ENCODE measurements around the gene SLC38A10. TPM values are rescaled to one million over a fixed set of nuclear protein-coding genes. Genes with fewer than 3 reads are reported as not detected.

The SLC38A10 gene
- total RNA-seq, 2 donors from 2014 or later = 46.2 to 63.4 TPM

DNA sequence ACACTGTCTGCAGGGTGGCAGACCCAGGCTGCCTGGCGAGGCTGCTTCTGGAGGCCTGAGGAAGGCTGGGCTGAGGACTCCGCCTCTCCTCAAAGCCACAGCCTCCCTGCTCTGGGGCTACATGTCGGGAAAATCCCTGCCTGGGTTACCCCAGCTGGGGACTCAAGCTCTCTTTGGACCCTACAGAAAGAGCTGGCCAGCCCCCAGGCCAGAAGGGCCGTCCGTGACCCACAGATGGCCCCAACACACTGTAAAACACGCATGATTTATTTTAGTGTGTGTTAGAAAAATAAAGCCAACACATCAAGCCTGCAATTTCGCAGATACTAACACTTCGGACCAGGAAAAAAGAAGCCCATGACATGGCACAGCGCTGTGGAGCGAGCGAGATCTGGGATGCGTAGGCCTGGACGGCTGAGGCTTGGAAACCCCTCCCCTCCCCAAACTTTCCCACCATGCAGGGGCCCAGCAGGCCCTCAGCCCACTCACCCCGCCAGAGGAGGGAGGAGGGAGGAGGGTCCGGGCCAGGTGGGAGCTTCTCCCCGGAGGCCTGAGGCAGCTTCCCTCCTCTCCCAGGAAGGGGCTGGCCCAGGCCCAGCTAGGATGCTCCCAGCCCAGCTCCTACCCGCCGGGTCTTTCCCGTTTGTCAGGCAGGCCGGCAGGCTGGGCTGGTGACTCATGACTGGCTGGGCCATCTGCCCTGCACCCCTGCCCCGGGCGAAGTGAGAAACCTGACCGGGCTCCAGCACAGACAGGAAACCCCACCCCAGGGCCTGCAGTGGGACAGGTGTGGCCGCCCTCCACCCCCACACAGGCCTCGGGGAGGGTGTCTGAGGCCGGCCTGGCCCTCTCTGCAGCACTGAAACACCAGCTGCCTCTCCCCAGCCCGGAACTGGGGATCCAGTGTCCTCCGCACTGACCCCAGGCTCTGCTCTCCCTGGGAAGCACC, 34.1 kb upstream of the SLC38A10 start:
- peak; percentile 94 for DNase-seq (ENCODE audit: low spot score)
- H3K4me1 ChIP-seq = peaks cover 0 to 42% of the 10 kb centered on the region in 2 donors
- TF ChIP-seq, protein P1, sequence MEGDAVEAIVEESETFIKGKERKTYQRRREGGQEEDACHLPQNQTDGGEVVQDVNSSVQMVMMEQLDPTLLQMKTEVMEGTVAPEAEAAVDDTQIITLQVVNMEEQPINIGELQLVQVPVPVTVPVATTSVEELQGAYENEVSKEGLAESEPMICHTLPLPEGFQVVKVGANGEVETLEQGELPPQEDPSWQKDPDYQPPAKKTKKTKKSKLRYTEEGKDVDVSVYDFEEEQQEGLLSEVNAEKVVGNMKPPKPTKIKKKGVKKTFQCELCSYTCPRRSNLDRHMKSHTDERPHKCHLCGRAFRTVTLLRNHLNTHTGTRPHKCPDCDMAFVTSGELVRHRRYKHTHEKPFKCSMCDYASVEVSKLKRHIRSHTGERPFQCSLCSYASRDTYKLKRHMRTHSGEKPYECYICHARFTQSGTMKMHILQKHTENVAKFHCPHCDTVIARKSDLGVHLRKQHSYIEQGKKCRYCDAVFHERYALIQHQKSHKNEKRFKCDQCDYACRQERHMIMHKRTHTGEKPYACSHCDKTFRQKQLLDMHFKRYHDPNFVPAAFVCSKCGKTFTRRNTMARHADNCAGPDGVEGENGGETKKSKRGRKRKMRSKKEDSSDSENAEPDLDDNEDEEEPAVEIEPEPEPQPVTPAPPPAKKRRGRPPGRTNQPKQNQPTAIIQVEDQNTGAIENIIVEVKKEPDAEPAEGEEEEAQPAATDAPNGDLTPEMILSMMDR (IDR thresholded peaks at IDR 0.05) = no peak
- H3K36me3 ChIP-seq = no peaks in the 10 kb centered on the region
- no peaks in the 10 kb centered on the region for H3K9me3 ChIP-seq
- no peaks in the 10 kb centered on the region for H3K27me3 ChIP-seq
- no peak overlapping the region for H3K4me3 ChIP-seq
- H3K27ac ChIP-seq = peak overlapping the region; percentile 68 to 78

DNA sequence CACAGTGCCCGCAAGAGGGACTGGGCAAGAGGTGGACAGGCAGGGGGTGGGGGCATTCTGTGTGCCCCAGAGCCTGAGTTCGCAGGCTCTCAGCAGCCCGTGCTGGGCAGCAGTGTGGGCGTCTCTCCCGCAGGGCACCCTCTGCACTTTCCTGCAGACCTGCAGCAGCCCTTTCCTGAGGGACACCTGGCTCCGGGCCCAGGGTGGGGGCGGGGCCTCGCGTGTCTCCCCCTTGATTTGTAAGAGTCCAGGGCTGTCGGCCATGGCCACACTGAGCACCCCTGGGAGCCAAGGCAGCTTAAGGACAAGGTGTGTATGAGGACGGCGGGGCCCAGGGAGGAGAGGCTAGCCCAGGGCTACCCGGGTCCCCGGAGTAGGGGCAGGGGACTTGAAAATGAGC, 33.4 kb upstream of the SLC38A10 start:
- no peaks in the 10 kb centered on the region for H3K36me3 ChIP-seq
- peak overlapping the region; percentile 68 to 78 for H3K27ac ChIP-seq
- H3K4me3 ChIP-seq = no peak overlapping the region
- TF ChIP-seq, protein P1 (IDR thresholded peaks at IDR 0.05) = no peak
- no peaks in the 10 kb centered on the region for H3K27me3 ChIP-seq
- no peak for DNase-seq (ENCODE audit: low spot score)
- no peaks in the 10 kb centered on the region for H3K9me3 ChIP-seq
- peaks cover 0 to 42% of the 10 kb centered on the region in 2 donors for H3K4me1 ChIP-seq

DNA sequence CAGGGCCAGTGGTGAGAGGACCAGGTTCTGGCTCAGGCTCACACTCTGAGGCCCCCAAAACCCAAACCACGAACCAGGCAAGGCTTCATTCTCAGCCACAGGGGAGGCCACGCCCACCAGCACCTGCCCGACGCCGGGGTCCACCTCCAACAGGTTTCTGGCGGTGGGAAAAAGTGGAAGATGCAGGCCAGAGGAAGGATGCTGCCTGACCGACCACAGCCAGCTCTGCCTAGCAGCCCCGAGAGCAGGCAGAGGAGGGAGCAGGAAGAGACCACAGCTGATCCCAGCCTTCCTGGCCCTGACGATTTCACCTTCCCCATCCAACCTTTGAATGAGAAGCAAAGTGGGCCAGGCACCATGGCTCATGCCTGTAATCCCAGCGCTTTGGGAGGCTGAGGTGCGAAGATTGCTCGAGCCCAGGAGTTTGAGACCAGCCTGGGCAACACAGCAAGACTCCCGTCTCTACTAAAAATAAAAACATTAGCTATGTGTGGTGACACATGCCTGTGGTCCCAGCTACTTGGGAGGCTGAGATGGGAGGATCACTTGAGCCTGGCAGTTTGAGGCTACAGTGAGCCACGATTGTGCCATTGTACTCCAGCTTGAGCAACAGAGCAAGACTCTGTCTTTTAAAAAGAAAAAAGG, 30.7 kb upstream of the SLC38A10 start:
- no peak for DNase-seq (ENCODE audit: low spot score)
- H3K4me1 ChIP-seq = peaks cover 0 to 42% of the 10 kb centered on the region in 2 donors
- H3K36me3 ChIP-seq = no peaks in the 10 kb centered on the region
- no peaks in the 10 kb centered on the region for H3K27me3 ChIP-seq
- no peak overlapping the region for H3K4me3 ChIP-seq
- peak overlapping the region in 1 of 2 donors; percentile 78 for H3K27ac ChIP-seq
- no peaks in the 10 kb centered on the region for H3K9me3 ChIP-seq
- TF ChIP-seq, protein P1 (IDR thresholded peaks at IDR 0.05) = no peak

DNA sequence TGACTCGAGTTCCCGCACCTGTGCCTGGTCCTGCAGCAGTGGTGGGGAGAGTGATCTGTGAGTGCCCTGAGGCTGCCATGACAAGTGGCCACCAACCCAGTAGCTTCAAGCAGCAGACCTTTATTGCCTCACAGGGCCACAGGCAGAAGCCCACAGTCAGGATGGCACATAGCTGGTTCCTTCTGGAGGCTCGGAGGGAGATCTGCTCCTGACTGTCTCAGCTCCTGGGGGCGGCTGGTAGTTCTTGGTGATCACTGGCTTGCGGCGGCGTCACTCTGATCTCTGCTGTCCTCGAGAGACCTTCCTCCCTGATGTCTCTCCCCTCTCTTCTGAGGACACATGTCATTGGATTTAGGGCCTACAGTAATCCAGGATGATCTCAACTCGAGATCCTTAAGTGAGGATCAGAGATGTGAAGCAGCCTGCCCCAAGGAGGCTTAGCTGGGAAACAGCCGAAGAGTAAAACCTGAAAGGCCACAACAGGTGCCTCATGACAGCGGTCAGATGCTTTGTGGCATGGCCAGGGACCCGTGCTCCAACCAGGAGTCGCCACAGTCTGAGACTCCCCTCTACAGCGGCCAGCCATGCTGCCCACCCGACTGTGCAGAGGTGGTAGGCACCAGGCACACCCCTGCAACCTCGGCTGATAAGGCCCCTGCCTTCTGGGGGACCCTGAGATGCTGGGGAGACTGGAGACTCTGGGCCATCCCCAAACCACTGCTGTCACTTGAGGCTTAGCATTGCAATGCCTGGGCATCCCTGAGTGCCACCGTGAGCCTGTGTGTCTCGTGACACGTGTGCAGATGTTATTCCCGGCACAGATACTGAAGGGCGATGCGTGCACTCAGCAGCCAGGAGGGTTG, 30.0 kb upstream of the SLC38A10 start:
- no peak overlapping the region for H3K4me3 ChIP-seq
- H3K27ac ChIP-seq = no peak overlapping the region
- H3K4me1 ChIP-seq = peaks cover 0 to 36% of the 10 kb centered on the region in 2 donors

More for the DNA sequence above, 30.0 kb upstream of the SLC38A10 start:
- no peaks in the 10 kb centered on the region for H3K9me3 ChIP-seq
- TF ChIP-seq, protein P1 (IDR thresholded peaks at IDR 0.05) = no peak
- H3K36me3 ChIP-seq = no peaks in the 10 kb centered on the region
- H3K27me3 ChIP-seq = no peaks in the 10 kb centered on the region
- DNase-seq (ENCODE audit: low spot score) = no peak
